ENCODE measurements around the gene ENOSF1.

DNA sequence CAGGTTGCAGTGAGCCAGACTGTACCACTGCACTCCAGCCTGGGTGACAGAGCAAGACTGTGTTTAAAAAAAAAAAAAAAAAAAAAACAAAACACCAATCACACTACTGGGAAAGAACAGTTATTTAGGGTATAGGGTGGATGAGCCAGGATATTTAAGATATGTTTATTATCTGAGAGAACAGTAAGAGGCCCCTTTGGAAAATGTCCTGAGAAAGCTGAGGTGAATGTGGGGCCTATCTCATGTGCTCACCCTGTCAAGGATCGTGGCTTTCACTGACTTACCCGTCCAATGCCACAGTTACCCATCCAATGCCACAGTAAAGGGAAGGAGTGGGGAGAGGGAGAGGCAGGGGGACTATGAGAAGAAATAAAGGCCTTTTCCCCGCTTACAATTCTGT, 19.9 kb upstream of the ENOSF1 start:
- TF ChIP-seq CTCF (conservative IDR thresholded peaks at IDR 0.05; ENCODE audit: low read depth, low read length) (no peak), EZH2 (IDR thresholded peaks at IDR 0.05; ENCODE audit: borderline replicate concordance, low read depth, low read length, poor library complexity, severe bottlenecking) (no peak)

Measured in A673 (cell line).